Posterior cingulate gyrus (tissue), 11 donors: Measurements from ENCODE around the gene AP4E1.
"Not testable (repeated sequence)": the region's sequence is repeated elsewhere in the genome, so short reads cannot be mapped to it uniquely, and the experiment has no call there.

Experiments used
- DNase-seq, 10 donors: peaks; one replicate each; pipeline versions ENCODE4 v3.0.0 to v3.0.0-alpha.2; 2020 to 2021; ENCODE audit warnings: mixed read lengths in 3 of 10
- intact Hi-C: fragments of 100-400 bp; cut with DNase I; formaldehyde crosslinking; loops from one replicate; pipeline ENCODE4 v1.15.1; 2023

Gene AP4E1

DNA sequence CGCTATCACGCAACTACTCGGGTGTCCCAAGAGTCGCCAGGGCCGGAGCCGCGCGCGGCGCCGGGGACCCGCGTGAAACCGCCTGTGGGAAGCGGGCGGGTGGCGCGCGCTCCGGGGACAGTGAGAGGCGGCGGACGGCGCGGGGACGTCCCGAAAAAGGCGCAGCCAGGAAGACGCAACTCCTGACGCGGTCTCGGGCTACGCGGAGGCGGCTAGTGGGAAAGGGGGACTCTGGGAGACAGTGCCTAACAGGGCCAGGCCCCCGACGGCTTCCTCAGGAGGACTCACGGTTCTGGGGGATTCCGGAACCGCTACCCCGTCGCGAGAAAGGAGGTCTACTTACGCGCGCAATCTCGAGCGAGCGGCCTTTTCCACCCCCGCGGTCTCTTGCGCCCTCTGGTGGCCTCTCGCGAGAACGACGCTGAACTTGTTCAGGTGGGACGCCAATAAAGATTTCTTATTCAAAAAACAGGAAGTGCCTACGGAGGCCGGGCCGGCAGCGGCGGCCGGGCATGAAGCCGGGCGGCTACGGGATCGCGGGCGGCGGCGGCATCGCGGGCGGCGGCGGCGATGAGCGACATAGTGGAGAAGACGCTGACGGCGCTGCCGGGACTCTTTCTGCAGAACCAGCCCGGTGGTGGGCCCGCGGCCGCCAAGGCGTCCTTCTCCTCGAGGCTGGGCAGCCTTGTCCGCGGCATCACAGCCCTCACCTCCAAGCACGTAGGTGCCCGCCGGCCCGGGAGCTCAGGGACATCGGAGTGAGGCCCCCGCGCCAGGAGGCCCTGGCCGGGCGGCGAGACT is at the start of gene AP4E1:
TSS of gene AP4E1 (plus strand) at position 475 of the 801 bp plus-strand sequence. CDS start at position 571, 96 bp downstream.
- DNase-seq: peak; percentile 84 to 98 (median 91)
- intact Hi-C loops: loop anchor here (1.0 to 5.0 kb wide), 5 partner anchors 142 to 551 kb away; partner anchors contain the start of genes GABPB1, TRPM7 and USP8

GRCh38 chr15:50860824-50861223 is 47.7 kb upstream of the AP4E1 start:
- intact Hi-C loops: no loop called here
- DNase-seq: no peak

GRCh38 chr15:50862553-50862952 is 45.9 kb upstream of the AP4E1 start:
- intact Hi-C loops: no loop called here
- DNase-seq: no peak

- intact Hi-C loops: no loop called here
- no peak for DNase-seq
Measured at GRCh38 chr15:50864873-50865272, 43.6 kb upstream of the AP4E1 start.

GRCh38 chr15:50865515-50866353 is 42.7 kb upstream of the AP4E1 start:
- no peak for DNase-seq
- intact Hi-C loops: no loop called here

GRCh38 chr15:50871832-50872231 is 36.7 kb upstream of the AP4E1 start:
- DNase-seq: no peak
- intact Hi-C loops: loop anchor here (10.0 kb wide), 1 partner anchor 107 kb away; the partner anchor contains the start of gene SPPL2A

GRCh38 chr15:50872832-50873426 is 35.6 kb upstream of the AP4E1 start:
- intact Hi-C loops: loop anchor here (10.0 kb wide), 1 partner anchor 108 kb away; the partner anchor contains the start of gene SPPL2A
- no peak for DNase-seq

DNA sequence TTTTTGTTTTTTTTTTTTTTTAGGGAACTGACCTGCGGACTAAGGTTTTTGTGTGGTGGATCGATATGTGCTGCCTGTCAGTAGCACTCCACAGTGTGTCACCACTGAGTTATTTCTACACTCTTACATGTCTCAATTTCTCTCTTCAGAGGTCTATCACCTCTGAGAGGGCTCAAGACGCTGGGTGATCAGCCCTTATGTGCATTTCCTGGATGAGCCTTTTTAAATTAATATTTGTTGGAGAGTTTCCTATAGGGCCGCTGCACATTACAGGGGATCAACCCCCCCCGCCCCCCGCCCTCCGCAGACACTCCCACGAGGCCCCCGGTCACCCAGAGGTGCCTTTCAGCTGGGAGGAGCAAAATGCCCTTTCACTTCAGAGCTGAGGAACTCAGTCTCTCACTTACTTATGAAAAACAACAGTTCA is 34.5 kb upstream of the AP4E1 start:
- no peak for DNase-seq
- intact Hi-C loops: loop anchor here (10.0 kb wide), 1 partner anchor 109 kb away; the partner anchor contains the start of gene SPPL2A

DNA sequence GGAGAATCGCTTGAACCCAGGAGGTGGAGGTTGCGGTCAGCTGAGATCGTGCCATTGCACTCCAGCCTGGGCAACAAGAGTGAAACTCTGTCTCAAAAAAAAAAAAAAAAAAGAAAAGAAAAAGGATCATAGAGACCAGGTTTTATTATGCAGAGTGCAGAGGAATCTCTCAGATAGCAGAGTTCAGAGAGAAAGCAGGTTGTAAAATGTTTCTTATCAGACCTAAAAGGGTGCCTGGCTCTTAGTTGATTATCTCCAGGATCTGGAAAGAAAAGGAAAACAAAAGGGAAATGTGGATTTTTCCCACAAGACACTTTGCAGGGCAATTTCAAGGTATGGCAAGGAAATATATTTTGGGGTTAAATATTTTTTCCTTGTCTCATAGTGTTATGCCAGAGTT is 33.2 kb upstream of the AP4E1 start:
- DNase-seq: not testable (repeated sequence)
- intact Hi-C loops: loop anchor here (10.0 kb wide), 1 partner anchor 110 kb away; the partner anchor contains the start of gene SPPL2A

DNA sequence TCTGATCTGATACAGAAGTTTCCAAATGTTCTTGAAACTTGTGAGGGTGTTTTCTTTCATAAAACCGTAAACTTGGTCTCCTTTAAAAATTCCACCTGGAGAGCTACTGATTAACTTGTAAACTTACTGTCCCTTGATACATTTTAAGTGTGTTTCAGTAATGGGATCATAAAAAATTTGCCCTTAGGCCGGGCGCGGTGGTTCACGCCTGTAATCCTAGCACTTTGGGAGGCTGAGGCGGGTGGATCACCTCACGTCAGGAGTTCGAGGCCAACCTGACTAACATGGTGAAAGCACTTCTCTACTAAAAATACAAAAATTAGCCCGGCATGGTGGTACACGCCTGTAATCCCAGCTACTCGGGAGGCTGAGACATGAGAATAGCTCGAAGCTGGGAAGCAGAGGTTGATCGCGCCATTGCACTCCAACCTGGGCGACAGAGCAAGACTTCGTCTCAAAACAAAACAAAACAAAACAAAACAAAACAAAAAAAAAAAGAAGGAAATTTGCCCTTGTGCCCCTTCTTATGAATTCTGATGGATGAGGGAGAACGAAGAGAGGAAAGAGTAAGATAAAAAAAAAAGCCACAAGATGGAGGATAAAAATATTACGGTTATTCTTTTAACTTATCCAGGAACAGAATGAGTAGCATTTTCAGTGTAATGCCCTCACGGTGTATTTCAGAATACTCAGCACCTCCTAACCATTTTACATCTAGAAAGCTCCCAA is 32.1 kb upstream of the AP4E1 start:
- intact Hi-C loops: loop anchor here (10.0 kb wide), 1 partner anchor 112 kb away; the partner anchor contains the start of gene SPPL2A
- no peak for DNase-seq

DNA sequence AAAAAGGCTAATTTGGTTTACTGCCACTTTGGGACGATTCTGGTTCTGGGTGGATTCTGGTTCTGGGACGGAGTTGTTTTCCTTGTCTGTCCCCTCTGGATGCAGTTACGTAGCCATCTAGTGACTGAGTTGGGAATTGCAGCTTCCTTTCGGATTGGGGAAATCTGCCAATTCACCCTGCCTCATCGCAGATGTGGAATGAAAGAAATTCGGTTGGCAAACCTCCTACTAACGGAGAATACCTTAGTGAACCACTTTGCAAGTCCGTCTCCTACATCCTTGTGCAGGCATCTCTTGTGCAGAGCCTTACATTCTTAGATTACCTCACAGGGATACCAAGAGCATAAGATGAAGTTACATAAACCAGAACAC is 31.5 kb upstream of the AP4E1 start:
- intact Hi-C loops: loop anchor here (1.0 to 10.0 kb wide), 2 partner anchors 112 to 202 kb away; partner anchors contain the start of gene SPPL2A
- DNase-seq: peak in 8 of 10 donors; percentile 30 to 90 (median 71)

- DNase-seq: no peak
- intact Hi-C loops: loop anchor here (10.0 kb wide), 1 partner anchor 114 kb away; the partner anchor contains the start of gene SPPL2A
Measured at GRCh38 chr15:50879016-50879617, 29.4 kb upstream of the AP4E1 start.

DNA sequence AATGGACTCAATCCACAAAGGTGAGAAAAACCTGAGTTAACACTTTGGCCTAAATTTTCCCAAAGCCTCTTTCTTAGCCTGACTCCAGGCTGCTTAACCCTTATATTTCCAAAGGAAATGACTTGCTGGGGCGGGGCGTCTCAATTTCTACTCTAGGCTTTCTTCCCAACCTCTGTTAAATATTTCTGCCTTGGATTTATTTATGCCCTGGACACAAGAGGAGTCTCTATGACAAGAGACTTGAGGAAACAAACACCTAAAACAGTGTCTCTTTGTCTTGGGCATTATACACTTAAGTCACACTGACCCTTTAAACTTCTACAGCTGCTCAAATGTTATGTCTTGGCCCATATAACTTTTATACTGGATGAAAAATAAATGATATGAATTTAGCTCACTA is 28.3 kb upstream of the AP4E1 start:
- intact Hi-C loops: no loop called here
- DNase-seq: no peak

DNA sequence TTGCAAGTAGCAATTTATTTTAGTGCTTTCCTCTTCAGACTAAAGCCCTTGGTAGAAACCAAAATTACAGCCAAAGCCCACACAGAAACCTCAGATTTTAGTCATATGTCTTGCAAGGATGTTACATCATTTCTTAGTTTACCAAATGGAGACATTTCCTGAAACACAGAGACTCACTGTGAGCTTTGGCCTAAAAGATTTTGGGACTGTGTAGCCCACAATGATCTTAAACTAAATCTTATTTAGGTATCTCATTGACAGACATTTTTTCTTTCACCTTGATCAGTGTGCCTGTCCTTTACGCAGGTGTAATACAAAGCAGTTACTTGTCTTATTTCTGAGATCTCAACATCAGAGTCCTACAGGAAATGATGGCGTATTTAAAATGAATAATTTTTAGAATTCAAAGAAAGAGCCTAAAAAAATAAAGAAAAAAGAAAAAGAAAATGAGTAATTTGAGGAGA is 27.8 kb upstream of the AP4E1 start:
- intact Hi-C loops: no loop called here
- DNase-seq: no peak

- no peak for DNase-seq
- intact Hi-C loops: no loop called here
Measured at GRCh38 chr15:50881121-50882048, 27.1 kb upstream of the AP4E1 start.

GRCh38 chr15:50883903-50884302 is 24.6 kb upstream of the AP4E1 start:
- intact Hi-C loops: no loop called here
- no peak for DNase-seq

DNA sequence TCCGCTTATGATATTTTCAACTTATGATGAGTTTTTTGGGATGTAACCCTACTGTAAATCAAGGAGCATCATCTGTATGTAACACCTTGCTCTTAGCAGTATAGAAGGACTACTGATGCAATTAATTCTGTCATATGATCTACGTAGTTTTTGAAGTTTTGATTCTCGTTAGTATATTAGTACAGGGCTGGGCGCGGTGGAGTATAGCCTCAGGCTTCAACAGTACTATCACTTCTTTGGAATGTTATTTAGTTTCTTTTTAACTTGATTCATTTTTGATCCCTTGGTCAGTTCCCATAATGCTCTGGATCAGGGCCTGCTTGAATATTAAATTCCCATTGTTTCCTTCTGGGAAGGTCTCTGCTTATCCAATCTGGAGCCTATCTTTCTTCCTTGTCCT is 23.9 kb upstream of the AP4E1 start:
- DNase-seq: no peak
- intact Hi-C loops: no loop called here

DNA sequence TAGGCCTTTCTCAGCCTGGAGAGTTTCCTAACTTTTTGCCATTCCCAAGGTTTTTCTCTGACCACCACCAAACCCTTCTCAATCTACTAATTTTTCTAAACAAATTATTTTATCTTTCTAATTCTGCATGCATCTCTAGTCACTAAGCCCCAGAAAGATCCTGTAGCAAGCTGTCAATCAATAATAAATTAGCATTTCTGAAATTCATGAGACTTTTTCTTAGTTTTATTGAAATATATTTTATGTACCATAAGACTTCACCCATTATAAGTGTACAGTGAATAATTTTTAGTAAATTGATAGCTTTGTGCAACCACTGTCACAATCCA is 22.4 kb upstream of the AP4E1 start:
- intact Hi-C loops: no loop called here
- DNase-seq: no peak
